HepG2 (cell line): ENCODE results near the gene METAP2.

ENCODE experiments used
- BRCA1 ChIP-seq: sonication (generic); formaldehyde crosslinking; IDR thresholded peaks from 2 replicates; pipeline ENCODE4 v1.4.0; 2020; ENCODE audit warnings: missing genetic modification reagents
- FOXJ3 ChIP-seq: sonication (generic); formaldehyde crosslinking; IDR thresholded peaks from 2 replicates; pipeline ENCODE4 v1.4.0; 2020; ENCODE audit warnings: missing genetic modification reagents, mild to moderate bottlenecking, borderline replicate concordance
- MXI1 ChIP-seq: IDR thresholded peaks from 3 replicates; pipeline ENCODE4 v1.6.1; 2012; ENCODE audit warnings: low read depth, low read length, inconsistent platforms, borderline replicate concordance
- RFX5 ChIP-seq: IDR thresholded peaks from 2 replicates; pipeline ENCODE4 v1.6.1; 2011; ENCODE audit warnings: low read depth, low read length, improper control_type of control experiment
- ZC3H4 ChIP-seq: sonication (generic); formaldehyde crosslinking; IDR thresholded peaks from 2 replicates; pipeline ENCODE4 v1.4.0; 2020; ENCODE audit warnings: missing genetic modification reagents, borderline replicate concordance
- ZHX1 ChIP-seq: sonication (generic); formaldehyde crosslinking; IDR thresholded peaks from 2 replicates; pipeline ENCODE4 v1.8.1; 2022; ENCODE audit warnings: low read depth, mild to moderate bottlenecking, missing genetic modification reagents
- ZNF232 ChIP-seq: sonication (generic); formaldehyde crosslinking; IDR thresholded peaks from 2 replicates; pipeline ENCODE4 v1.4.0; 2020; ENCODE audit warnings: missing genetic modification reagents, borderline replicate concordance

- no peak for TF ChIP-seq BRCA1
- no peak for TF ChIP-seq ZNF232
- TF ChIP-seq MXI1 = no peak
- TF ChIP-seq FOXJ3 (CRISPR knock-in tag) = no peak
- no peak for TF ChIP-seq ZC3H4 (CRISPR knock-in tag)
- no peak for TF ChIP-seq RFX5
- TF ChIP-seq ZHX1 (CRISPR knock-in tag) = no peak
Measured at GRCh38 chr12:95533985-95534384, 60.0 kb downstream of the METAP2 start.
